ENCODE data around the gene PRR19. TPM values are rescaled to one million over a fixed set of nuclear protein-coding genes. Genes with fewer than 3 reads are reported as not detected.

PRR19 gene
- total and polyA plus RNA-seq, 4 donors: 0.27 to 0.43 (median 0.42) TPM; not detected in 1

DNA sequence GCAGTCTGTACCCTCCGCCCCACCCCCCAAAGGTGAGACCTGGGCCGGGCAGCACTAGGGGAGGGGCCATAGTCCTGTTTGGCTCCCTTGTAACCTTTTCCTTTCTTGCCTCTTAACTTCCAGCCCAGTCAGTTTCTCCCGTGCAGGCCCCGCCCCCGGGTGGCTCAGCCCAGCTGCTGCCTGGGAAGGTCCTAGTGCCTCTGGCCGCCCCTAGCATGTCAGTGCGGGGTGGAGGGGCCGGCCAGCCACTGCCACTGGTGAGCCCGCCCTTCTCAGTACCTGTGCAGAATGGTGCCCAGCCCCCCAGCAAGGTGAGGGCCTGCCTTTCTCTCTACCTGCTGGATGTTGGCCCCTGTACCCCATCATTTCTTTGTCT, 10.5 kb upstream of the PRR19 start (continued):
- no peak for TF ChIP-seq HNF4G (IDR thresholded peaks at IDR 0.05)
- no peak for TF ChIP-seq RAD21 (IDR thresholded peaks at IDR 0.05)
- TF ChIP-seq, protein P1, sequence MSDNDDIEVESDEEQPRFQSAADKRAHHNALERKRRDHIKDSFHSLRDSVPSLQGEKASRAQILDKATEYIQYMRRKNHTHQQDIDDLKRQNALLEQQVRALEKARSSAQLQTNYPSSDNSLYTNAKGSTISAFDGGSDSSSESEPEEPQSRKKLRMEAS (IDR thresholded peaks at IDR 0.05): no peak

DNA sequence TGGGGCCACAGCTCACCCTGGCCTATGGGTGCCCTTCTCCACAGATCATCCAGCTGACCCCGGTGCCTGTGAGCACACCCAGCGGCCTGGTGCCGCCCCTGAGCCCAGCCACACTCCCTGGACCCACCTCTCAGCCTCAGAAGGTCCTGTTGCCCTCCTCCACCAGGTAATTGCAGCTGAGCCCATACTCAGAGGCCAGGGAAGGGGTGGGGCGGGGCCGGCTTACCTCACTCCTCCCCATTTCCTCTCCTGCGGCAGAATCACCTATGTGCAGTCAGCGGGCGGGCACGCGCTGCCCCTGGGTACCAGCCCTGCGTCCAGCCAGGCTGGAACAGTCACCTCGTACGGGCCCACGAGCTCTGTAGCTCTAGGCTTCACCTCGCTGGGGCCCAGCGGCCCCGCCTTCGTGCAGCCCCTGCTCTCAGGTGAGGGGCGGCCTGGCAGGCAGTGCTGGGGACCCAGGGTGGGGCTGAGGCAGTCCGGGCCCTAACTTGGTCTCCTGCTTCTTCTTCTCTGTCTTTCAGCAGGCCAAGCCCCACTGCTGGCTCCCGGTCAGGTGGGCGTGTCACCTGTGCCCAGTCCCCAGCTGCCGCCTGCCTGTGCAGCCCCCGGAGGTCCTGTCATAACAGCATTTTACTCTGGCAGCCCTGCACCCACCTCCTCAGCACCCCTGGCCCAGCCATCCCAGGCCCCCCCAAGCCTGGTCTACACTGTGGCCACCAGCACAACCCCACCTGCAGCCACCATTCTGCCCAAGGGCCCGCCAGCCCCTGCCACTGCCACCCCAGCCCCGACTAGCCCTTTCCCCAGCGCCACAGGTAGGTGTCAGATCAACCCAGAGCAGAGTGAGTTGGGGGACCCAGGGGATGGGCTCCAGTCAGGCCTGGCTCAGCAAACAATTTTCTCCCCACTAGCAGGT, 9.6 kb upstream of the PRR19 start:
- Histone ChIP-seq H3K27ac (ENCODE audit: low read depth in 1 of 2, low read length in 2 of 2) (no peak overlapping the region), H3K4me1 (ENCODE audit: control insufficient read depth in 4 of 4, insufficient read depth in 4 of 4, low read length in 3 of 4) (no peaks in the 10 kb centered on the region), H3K4me3 (ENCODE audit: low read depth in 1 of 3, low read length in 3 of 3) (no peak overlapping the region), H3K36me3 (ENCODE audit: control insufficient read depth in 4 of 4, insufficient read depth in 3 of 4, low read depth in 1 of 4, low read length in 3 of 4) (peaks cover 28 to 75% (median 42%) of the 10 kb centered on the region in 4 donors), H3K9me3 (ENCODE audit: control insufficient read depth in 4 of 4, low read length in 3 of 4) (no peaks in the 10 kb centered on the region), H3K9ac (ENCODE audit: low read depth in 1 of 2, low read length in 2 of 2) (no peak overlapping the region), H3K27me3 (ENCODE audit: control insufficient read depth in 4 of 4, insufficient read depth in 4 of 4, low read length in 3 of 4) (no peaks in the 10 kb centered on the region)
- DNase-seq (ENCODE audit: low spot score): no peak
- TF ChIP-seq RAD21 (IDR thresholded peaks at IDR 0.05) (no peak), YY1 (IDR thresholded peaks at IDR 0.05) (no peak), NR2F2 (IDR thresholded peaks at IDR 0.05) (no peak), HNF4G (IDR thresholded peaks at IDR 0.05) (no peak), TAF1 (conservative IDR thresholded peaks at IDR 0.05) (no peak), FOXA1 (IDR thresholded peaks at IDR 0.05) (no peak), JUND (IDR thresholded peaks at IDR 0.05) (no peak), GABPA (IDR thresholded peaks at IDR 0.05 in 1 of 2, conservative IDR thresholded peaks at IDR 0.05 in 1 of 2) (no peak), SP1 (IDR thresholded peaks at IDR 0.05) (no peak), EGR1 (IDR thresholded peaks at IDR 0.05; ENCODE audit: low read depth in 2 of 2) (no peak), RXRA (IDR thresholded peaks at IDR 0.05) (no peak), FOXA2 (IDR thresholded peaks at IDR 0.05) (no peak), HNF4A (conservative IDR thresholded peaks at IDR 0.05) (no peak)
- TF ChIP-seq, protein P2, sequence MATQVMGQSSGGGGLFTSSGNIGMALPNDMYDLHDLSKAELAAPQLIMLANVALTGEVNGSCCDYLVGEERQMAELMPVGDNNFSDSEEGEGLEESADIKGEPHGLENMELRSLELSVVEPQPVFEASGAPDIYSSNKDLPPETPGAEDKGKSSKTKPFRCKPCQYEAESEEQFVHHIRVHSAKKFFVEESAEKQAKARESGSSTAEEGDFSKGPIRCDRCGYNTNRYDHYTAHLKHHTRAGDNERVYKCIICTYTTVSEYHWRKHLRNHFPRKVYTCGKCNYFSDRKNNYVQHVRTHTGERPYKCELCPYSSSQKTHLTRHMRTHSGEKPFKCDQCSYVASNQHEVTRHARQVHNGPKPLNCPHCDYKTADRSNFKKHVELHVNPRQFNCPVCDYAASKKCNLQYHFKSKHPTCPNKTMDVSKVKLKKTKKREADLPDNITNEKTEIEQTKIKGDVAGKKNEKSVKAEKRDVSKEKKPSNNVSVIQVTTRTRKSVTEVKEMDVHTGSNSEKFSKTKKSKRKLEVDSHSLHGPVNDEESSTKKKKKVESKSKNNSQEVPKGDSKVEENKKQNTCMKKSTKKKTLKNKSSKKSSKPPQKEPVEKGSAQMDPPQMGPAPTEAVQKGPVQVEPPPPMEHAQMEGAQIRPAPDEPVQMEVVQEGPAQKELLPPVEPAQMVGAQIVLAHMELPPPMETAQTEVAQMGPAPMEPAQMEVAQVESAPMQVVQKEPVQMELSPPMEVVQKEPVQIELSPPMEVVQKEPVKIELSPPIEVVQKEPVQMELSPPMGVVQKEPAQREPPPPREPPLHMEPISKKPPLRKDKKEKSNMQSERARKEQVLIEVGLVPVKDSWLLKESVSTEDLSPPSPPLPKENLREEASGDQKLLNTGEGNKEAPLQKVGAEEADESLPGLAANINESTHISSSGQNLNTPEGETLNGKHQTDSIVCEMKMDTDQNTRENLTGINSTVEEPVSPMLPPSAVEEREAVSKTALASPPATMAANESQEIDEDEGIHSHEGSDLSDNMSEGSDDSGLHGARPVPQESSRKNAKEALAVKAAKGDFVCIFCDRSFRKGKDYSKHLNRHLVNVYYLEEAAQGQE (IDR thresholded peaks at IDR 0.05): no peak
- TF ChIP-seq, protein P3, sequence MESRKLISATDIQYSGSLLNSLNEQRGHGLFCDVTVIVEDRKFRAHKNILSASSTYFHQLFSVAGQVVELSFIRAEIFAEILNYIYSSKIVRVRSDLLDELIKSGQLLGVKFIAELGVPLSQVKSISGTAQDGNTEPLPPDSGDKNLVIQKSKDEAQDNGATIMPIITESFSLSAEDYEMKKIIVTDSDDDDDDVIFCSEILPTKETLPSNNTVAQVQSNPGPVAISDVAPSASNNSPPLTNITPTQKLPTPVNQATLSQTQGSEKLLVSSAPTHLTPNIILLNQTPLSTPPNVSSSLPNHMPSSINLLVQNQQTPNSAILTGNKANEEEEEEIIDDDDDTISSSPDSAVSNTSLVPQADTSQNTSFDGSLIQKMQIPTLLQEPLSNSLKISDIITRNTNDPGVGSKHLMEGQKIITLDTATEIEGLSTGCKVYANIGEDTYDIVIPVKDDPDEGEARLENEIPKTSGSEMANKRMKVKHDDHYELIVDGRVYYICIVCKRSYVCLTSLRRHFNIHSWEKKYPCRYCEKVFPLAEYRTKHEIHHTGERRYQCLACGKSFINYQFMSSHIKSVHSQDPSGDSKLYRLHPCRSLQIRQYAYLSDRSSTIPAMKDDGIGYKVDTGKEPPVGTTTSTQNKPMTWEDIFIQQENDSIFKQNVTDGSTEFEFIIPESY (IDR thresholded peaks at IDR 0.05): no peak
- TF ChIP-seq, protein P1 (IDR thresholded peaks at IDR 0.05): no peak
- TF ChIP-seq, protein P4, sequence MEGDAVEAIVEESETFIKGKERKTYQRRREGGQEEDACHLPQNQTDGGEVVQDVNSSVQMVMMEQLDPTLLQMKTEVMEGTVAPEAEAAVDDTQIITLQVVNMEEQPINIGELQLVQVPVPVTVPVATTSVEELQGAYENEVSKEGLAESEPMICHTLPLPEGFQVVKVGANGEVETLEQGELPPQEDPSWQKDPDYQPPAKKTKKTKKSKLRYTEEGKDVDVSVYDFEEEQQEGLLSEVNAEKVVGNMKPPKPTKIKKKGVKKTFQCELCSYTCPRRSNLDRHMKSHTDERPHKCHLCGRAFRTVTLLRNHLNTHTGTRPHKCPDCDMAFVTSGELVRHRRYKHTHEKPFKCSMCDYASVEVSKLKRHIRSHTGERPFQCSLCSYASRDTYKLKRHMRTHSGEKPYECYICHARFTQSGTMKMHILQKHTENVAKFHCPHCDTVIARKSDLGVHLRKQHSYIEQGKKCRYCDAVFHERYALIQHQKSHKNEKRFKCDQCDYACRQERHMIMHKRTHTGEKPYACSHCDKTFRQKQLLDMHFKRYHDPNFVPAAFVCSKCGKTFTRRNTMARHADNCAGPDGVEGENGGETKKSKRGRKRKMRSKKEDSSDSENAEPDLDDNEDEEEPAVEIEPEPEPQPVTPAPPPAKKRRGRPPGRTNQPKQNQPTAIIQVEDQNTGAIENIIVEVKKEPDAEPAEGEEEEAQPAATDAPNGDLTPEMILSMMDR (IDR thresholded peaks at IDR 0.05; ENCODE audit: low read depth, low read length, missing input control): no peak
- WGBS: 95% methylated on average over 27 of the region's 27 CpGs
